Embryonic facial prominence (tissue), 1 donor: ENCODE data around the gene MYO5B.

Experiments
- DNase-seq: peaks from one replicate; pipeline ENCODE4 v3.0.0-alpha.2; 2016; ENCODE audit errors: extremely low spot score

Gene MYO5B

GRCh38 chr18:49855711-49856415, 339.1 kb downstream of the MYO5B start:
- DNase-seq: no peak

- no peak for DNase-seq
Measured at GRCh38 chr18:49854681-49855080, 340.3 kb downstream of the MYO5B start.

DNA sequence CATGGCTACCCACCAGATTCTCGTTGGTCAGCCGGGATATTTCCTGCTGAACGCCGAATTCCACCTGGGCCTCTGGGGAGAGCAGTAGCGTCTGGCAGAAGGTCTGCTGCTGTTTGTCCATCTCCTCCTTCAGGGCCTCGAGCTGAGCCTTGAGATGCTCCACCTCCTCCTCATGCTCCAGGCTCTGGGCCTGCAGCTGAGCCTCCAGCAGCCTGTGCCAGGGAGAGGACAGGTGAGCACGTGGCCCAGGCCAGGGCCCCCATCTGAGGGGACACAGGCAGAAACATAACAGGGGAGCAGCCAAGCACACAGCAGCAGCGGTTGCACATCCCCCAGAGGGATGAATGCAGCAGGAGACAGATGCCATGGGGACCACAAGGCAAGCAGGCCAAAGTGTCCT, 341.5 kb downstream of the MYO5B start:
- no peak for DNase-seq

- no peak for DNase-seq
Measured at GRCh38 chr18:49853011-49853410, 341.9 kb downstream of the MYO5B start.

DNA sequence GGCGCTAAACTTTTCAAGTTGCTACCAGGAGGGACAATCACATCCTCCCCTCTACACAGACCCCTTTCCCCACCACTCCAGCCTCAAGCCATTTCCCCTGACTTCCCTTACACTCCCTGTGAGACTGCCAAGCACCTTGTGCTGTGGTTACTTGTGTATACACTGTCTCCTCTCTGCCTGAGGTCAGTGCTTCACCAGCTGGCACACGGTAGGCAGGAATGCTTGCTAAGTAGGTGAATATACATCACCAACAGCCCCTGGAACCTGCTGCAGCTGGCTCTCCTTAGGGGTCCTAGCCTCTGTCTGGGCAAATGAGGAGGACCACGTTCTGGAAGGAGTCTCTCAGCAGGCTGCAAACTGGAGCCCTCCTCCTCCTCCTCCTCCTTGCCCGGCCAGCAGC, 343.3 kb downstream of the MYO5B start:
- DNase-seq: no peak

DNA sequence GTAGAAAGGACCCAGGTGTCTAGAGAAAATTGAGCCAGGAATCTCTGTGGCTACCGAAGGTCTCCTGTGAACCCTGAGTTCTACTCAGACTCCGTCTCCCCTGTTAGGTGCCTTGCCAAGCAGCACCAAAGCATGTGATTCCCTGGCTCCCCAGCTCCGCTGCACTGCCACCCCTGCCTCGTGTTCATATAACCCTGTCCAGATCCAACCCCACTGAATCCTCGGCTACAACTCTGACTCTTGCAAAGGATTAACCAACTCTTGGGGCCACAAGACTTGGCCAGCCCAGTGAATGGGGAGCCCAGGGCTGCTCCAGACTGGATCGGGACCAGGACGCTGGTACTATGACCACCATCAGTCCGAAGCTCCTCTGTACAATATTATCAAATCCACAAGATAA, 344.3 kb downstream of the MYO5B start:
- DNase-seq: no peak

DNA sequence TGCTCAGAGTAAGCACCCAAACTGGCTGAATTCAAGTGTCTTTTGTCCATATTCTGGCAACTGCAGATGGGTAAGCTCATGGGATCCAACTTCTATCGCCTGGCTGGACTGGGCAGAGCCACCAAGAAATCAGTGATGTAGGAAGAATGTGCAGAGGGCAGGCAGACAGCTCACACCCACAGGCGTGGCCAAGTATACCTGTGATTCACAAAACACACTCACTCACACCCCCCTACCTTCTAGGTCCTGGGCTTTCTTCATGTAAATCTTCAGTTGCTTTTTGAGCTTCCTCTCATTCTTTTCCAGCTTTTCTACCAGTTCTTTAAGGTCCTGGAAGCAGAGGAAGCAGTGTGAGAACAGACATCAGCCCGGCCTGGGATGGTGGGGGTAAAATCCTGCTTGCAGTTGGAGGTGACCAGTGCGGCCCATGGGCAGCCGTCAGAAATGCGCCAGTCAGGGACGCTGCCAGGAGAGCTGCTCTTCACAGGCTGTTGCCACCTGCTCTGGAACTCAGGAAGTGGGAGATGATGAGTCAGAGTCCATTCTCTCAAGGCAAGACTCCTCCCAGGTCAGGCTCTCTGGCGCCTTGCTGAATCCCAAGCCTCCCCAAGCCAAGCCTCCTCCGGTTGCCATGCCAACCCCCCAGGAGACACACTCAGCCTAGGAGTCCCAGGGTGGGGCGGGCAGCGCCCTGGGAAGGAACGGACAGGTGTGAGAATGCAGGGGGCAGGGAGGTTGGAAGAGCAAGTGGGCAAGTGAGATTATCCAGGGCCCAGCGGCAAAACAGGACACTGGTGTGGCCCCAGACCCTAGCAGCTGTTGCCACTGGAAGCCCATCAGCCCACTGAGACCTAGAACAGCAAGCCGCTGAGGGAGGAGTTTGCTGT, 345.4 kb downstream of the MYO5B start:
- no peak for DNase-seq

GRCh38 chr18:49848115-49848514, 346.8 kb downstream of the MYO5B start:
- DNase-seq: no peak

- no peak for DNase-seq
Measured at GRCh38 chr18:49847524-49847923, 347.4 kb downstream of the MYO5B start.

- DNase-seq: no peak
Measured at GRCh38 chr18:49846718-49847470, 348.1 kb downstream of the MYO5B start.

GRCh38 chr18:49846361-49846662, 348.6 kb downstream of the MYO5B start:
- no peak for DNase-seq

GRCh38 chr18:49845629-49846360, 349.2 kb downstream of the MYO5B start:
- no peak for DNase-seq

- no peak for DNase-seq
Measured at GRCh38 chr18:49844903-49845302, 350.0 kb downstream of the MYO5B start.

DNA sequence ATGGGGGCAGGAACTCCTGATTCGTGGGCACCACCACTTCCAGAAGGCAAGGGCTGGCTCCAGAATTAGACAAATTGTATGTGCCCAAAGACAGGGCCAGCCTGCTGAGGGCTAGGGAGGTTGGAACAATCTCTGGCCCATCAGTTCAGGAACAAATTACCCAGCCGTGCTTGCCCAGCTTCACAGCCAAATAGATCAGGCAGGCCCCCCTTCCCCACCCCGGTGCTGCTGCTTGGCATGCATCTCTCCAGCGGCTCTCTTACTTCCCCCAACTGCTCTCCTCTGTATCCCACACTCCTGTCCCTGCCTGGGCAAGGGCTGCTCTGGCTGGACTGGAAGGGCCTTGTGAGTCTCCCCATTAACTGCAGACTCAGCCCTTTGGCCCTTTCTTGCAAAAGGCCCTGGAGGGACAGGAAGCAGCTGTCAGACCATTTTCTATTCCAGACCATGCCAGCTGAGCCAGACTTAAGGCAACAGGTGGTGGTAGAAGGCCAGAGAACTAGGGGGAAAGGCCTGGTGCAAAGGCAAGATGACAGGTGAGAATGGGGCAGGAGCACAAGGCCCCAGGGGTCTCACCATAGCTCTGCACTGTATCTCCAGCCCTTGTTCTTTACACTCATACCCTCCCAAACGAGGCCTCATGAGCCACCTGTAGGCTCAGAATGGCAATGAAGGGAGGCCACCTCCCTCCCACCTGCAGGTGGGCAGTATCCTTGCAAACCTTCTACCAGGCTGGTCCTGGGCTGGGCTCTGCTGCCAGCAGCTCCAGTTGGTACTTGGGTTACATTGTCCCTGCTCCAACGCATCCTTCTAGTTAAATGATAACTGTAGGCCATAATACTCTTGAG, 350.9 kb downstream of the MYO5B start:
- DNase-seq: no peak

DNA sequence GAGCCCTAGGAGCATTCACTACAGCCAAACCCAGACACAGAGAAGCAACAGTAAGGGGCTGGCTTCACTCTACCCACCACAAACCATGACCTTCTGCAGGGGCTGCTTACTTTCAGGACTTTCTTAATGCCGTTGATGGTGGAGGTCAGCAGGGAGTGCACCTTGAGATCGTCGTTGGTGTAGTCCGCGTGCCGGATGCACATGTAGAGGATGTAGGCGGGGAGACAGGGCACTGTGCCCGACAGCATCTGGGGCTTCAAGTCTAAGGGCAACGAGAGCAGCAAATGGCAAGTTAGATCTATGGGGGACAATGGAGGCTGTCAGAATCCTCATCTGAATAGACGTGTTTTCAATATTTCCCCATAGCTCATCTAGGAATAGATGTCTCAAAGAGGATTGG, 351.8 kb downstream of the MYO5B start:
- no peak for DNase-seq

DNA sequence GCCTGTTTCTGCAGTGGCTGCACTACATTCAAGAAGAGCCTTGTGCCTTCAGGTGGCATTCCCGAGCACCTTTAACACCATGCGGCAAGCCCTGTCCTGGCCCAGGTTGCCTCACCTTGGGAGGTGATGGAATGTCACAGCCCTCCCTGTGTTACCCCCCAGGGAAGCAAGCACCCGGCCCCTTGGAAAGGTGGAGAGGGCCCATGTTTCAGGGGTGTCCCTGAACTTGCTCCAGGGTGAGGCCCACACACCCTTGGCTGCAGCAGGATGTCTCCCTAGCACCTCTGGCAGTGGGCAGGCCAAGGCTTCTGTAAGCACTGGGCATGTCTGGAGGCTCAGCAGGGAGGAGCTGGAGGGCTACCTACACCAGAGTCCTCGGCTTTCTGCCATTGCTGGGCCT, 352.3 kb downstream of the MYO5B start:
- DNase-seq: no peak

DNA sequence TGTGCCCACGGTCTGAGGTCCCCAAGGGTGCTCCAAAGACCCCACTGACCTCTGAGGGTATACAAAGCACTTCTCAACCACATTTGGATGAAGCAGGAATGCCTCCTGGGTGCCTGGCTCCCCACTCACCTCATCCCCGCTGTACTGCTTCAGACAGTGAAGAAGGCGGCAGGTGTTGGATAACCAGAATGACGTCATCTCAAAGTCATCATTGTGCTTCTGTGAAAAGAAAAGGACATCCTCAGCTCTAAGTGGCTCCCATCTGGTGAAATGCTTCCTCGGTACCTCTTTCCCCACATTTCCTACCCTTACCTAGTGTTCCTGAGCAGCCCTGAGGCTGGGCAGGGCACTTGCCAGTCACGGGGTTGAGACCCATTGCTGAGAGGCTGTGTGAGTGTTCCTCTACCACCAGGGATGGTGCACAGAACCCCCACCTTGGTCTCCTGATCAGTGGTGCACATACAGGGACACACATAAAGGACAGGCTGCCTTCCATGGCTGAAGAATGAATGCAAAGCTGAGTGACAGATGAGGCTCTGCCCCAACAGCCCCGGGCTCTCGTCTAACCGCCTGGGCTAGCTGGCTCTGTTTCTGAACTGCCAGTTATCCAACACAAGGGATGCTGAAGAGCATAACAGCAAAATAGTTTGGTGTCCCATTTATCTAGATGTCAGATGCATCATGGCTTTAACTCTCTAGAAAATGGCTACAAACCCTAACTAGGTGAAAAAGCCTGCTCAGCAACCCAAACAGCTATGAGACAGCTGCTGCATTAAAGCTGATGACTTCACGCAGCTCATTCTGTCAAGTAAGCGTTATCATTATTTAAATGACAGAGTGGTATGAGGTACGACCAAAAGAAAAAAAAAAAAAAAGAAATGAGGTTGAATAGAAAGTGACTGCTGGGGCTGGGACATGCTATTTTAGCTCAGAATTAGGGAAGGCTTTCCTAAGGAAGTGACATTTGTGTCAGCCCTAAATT, 353.4 kb downstream of the MYO5B start:
- DNase-seq: no peak

- no peak for DNase-seq
Measured at GRCh38 chr18:49839012-49839411, 355.9 kb downstream of the MYO5B start.

GRCh38 chr18:49838381-49838780, 356.6 kb downstream of the MYO5B start:
- DNase-seq: no peak

GRCh38 chr18:49837889-49838288, 357.1 kb downstream of the MYO5B start:
- DNase-seq: no peak
